HFF-Myc (cell line): ENCODE measurements around the gene ARL6IP1.

Experiments used
- DNase-seq: peaks from one replicate; pipeline ENCODE4 v3.0.0-alpha.2; 2011; ENCODE audit warnings: low read depth; ENCODE audit errors: extremely low read depth
- H3K4me3 ChIP-seq: replicated peaks from 2 replicates; pipeline ENCODE4 v1.5.1; 2011; ENCODE audit warnings: low read depth, mild to moderate bottlenecking, control low read depth, low read length
- TF ChIP-seq, protein P1 (sequence below): IDR thresholded peaks from 2 replicates; pipeline ENCODE4 v1.5.1; 2012; ENCODE audit warnings: mild to moderate bottlenecking, low read depth, low read length, control low read depth; ENCODE audit errors: missing control alignments

ARL6IP1 gene

DNA sequence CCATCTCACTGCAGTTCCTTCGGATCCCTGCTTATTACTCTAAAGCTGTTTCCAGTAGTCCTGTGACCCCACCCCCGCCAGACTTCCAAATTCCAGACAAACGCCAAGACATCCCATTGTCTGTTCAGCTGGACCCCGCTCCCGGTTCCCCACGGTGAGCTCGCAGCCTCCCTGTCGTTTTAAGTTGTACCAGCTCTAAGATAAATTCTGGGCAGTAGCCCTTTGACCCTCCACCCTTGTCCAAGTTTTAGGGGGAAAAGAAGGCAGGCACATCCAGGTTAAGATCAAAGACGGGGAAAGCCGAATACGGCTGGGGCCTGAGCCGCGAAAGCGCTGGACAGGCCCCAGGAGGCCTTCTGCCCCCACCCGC is 589 bp downstream of the ARL6IP1 start:
- no peak for DNase-seq
- H3K4me3 ChIP-seq: peak overlapping the region; percentile 96
- TF ChIP-seq, protein P1, sequence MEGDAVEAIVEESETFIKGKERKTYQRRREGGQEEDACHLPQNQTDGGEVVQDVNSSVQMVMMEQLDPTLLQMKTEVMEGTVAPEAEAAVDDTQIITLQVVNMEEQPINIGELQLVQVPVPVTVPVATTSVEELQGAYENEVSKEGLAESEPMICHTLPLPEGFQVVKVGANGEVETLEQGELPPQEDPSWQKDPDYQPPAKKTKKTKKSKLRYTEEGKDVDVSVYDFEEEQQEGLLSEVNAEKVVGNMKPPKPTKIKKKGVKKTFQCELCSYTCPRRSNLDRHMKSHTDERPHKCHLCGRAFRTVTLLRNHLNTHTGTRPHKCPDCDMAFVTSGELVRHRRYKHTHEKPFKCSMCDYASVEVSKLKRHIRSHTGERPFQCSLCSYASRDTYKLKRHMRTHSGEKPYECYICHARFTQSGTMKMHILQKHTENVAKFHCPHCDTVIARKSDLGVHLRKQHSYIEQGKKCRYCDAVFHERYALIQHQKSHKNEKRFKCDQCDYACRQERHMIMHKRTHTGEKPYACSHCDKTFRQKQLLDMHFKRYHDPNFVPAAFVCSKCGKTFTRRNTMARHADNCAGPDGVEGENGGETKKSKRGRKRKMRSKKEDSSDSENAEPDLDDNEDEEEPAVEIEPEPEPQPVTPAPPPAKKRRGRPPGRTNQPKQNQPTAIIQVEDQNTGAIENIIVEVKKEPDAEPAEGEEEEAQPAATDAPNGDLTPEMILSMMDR: no peak

DNA sequence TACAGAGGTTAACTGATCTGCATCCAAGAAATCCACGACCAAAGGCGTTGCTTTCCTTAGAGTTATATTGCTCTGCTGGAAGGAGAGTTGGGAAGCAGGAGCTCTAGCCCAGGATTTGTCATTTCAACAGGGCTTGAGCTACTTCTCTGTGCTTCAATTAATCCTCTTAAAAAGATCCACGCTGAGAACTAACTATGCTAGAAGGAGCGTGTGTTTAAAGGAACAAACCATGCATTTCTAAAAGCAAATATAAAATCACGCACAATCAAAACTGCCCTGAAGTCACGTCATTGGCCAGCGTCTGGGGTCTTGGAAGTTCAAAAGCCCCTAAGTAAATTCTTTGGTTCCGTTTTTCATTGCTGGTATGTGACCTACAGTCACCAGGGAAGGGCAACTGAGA is 1.1 kb downstream of the ARL6IP1 start:
- H3K4me3 ChIP-seq: peak overlapping the region; percentile 96
- DNase-seq: no peak
- TF ChIP-seq, protein P1: no peak

DNA sequence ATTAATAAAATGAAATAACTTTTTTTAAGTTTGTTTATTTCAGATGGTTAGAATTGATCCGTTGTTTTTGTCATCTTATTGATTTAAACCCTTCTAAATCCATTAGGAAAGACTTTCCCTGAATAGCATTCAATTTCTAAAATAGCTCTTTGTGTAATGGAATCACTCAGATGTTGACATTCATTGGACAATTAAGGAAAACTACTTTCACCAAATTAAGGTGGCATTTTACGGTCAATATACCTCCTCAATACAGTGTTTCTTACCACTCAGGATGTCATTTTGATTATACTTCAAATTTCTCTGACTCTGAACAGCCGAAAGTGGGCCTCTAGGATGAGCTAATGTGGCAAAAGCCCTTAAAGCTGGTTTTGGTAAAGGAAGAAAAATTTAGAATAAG is 1.8 kb downstream of the ARL6IP1 start:
- DNase-seq: no peak
- H3K4me3 ChIP-seq: peak overlapping the region; percentile 96
- TF ChIP-seq, protein P1: no peak

DNA sequence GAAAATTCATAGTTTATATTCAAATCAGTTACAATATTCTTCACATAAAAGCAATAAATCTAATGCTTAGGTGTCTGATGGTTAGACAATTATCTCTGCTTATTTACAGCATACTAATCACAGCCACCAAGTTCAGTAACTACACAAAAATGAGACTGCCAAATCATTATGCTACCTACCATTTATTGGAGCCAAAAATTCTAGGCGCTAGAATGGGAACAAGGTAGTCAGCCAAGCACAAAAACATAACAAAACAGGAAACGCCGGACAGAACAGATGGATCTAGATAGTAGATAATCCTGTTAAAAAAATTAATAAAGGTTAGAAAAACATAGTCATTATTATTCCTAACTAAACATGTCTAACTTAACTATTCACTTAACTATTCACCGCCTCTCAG is 3.6 kb downstream of the ARL6IP1 start:
- TF ChIP-seq, protein P1: no peak
- no peak for DNase-seq
- H3K4me3 ChIP-seq: 0 out of 2 replicates have a peak overlapping the region, but pooled peaks have one; percentile 3

DNA sequence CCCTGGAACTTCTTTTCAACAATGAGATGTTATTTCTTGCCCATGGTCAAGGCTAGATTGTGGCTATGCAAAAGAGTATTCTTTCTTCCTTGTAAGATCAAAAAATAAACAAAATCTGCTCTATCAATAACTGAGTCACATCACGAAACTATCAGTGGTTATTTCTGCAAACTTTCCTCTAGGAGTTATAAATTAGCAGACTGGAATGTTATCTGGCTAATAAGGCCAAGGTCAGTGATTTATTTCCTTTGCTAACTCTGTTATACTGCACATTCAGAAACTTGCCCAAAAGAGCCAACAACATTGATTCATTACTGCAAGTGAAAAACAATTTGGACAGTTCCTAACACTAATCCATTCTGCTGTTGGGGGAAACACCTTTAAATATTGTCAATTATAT is 5.0 kb downstream of the ARL6IP1 start:
- DNase-seq: no peak
- no peak overlapping the region for H3K4me3 ChIP-seq
- TF ChIP-seq, protein P1: no peak

DNA sequence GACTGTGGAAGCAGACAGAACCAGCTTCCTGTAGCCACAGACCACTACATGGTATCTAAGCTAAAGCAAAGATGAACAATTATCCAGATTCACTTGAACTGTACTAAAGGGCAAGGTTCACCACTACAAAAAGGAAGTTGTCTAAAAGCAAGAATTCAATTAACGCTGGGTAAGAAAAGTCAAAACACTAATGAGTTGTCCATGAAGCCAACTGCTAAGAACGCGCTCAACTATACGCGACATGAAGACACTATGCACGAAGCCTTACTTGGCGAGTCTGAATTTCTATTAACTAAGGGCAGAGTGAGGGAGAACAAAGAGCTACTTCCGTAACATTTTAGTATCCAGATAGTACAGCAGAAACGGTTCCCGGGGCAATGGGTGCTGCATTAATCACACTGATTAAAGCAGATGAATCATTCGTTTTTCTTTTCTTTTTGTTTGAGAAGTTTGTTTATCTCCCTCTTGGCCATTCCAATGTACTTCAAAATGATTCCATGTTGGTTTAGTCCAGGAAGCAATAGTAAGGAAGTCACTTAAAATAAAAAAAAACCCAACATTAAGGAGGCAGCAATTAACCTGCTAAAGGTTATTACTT is 8.4 kb downstream of the ARL6IP1 start:
- no peak for DNase-seq
- TF ChIP-seq, protein P1: no peak

More for the DNA sequence above, 8.4 kb downstream of the ARL6IP1 start:
- no peak overlapping the region for H3K4me3 ChIP-seq
